Stimulated activated CD8-positive, alpha-beta memory T cell treated with anti-CD3 and anti-CD28 coated beads, Interleukin-12 subunit alpha, Interleukin-12 subunit beta, amount 100 ng/mL, for 4 hours (primary cell): ENCODE results near the gene FBXO3.
A peak's percentile ranks its signal among the peaks of the same experiment; 100 is the strongest.
"Not testable (repeated sequence)": the region's sequence is repeated elsewhere in the genome, so short reads cannot be mapped to it uniquely, and the experiment has no call there.

Experiments used
- DNase-seq: peaks from one replicate; pipeline ENCODE4 v3.0.0-alpha.2; 2020; ENCODE audit warnings: low read depth

FBXO3 gene, protein sequence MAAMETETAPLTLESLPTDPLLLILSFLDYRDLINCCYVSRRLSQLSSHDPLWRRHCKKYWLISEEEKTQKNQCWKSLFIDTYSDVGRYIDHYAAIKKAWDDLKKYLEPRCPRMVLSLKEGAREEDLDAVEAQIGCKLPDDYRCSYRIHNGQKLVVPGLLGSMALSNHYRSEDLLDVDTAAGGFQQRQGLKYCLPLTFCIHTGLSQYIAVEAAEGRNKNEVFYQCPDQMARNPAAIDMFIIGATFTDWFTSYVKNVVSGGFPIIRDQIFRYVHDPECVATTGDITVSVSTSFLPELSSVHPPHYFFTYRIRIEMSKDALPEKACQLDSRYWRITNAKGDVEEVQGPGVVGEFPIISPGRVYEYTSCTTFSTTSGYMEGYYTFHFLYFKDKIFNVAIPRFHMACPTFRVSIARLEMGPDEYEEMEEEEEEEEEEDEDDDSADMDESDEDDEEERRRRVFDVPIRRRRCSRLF

DNA sequence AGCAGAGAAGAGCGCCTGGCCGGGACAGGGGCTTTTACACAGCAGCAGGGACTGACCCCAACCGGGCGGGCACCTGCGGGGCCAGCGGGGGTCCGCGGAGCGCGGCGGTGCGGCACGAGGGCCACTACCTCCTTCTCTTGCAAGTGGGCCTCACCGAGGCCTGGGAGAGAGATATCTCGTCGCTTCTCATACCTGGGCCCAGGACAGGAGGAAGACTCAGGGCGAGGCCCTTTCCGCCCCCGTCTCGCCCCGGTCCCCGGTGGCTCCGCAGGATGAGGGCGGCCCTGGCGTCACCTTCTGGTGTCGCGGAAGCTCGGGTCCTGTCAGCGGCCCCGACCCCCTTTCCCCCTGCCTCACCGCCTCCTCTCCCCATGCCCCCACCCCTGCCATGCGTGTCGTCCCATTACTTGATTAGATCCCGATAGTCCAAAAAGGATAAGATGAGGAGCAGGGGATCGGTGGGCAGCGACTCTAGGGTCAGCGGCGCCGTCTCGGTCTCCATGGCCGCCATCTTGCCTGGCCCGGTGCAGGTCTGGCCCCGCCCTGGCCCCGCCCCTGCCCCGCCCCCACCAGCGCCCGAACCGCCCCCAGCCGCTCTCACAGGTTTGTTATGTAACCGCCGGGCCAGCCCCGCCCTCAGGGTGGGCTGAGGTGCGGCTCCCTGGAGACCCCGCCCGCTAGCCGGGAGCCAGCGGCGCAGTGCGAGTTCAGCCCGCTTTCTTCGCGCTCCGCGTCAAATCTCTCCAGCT is at the start of gene FBXO3:
FBXO3 (minus strand) TSS at position 534 of the 749 bp plus-strand sequence; CDS start at position 511, 23 bp downstream.
- DNase-seq = peak; percentile 79

DNA sequence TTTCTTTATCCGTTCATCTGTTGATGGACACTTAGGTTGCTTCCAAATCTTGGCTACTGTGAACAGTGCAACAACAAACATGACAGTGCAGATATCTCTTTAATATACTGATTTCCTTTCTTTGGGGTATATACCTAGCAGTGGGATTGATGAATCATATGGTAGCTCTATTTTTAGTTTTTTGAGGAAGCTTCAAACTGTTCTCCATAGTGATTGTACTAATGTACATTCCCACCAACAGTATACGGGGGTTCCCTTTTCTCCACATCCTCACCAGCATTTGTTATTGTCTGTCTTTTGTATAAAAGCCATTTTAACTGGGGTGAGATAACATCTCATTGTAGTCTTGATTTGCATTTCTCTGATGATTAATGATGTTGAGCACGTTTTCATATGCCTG is 48.7 kb upstream of the FBXO3 start:
- not testable (repeated sequence) for DNase-seq

DNA sequence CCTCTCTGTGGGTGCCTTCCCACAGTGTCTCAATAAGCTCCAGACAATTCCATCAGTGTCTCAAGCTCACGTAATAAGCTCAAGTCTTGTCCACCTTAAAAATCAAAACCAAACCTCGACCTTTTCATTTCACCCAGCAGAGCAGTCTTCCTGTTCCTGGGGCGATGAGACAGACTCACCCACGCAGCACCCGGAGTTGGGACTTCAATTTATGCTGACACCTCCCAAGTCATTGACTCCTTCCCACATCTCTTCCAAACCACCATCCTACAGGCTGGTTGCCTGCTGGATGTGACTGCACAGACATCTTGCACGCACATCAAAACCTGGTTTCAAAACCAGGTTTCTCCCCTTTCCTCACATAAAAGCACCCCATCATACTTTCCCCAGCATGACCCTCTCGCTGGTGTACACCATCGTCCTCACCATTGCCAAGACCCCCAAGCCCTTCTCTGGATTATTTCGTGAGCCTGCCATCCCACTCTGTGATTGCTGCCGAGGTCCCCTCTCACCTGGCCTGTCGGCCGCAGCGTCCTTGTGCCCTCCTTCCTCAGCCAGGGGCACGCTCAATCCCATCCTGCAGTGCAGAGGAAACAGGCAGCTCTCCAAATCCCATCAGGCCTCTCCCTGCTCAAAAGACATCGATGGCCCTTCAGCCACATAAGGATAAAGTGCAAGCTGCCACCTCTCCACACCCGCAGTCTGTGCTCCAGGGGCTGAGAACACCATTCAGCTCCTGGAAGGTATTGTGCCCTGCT is 45.1 kb upstream of the FBXO3 start:
- no peak for DNase-seq

DNA sequence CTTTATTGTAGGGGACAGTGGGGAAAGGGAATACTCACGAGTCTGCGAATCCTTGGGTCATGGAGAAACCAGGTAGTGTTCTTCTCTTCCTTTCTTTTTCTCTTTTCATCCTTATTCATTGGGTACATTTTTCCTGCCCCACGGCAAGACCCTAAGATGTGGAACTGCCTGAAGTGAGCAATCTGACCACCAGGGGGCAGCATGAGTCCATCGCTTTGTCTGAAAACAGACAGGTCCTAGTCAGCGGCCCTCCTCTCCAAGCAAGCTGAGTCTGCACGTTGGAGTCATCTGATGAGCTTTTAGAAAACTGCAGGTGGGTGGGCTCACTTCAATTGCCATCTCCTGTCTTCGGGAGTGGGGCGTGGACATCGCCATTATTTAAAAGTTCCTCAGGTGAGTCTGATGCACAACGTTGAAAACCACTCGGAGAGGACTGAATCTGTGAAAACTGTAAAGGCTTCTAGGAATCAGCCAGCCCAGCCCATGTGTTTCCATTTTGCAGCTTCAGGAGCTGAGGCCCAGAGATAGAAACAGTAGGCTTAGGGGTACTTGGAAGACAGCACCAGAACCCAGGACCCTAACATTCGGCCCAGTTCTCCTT is 34.0 kb upstream of the FBXO3 start:
- peak; percentile 65 for DNase-seq

DNA sequence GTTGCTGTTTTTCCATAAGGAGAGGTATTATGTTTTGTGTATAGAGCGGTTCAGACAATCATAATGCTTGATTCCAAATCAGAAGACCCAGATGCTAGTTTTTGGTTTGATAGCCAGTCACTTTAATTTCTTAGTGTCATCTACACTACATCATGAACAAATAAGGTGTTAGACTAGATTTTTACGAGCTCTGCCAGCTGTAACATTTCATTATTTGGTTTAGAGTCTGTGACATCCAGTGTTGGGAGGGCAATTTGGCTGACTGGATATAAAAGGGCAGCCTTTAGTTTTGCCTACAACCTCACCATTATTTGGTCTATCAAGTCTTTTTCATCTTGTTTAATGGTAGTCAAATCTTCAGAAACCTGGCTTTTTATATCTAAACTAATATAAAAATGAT is 30.2 kb upstream of the FBXO3 start:
- DNase-seq = no peak

DNA sequence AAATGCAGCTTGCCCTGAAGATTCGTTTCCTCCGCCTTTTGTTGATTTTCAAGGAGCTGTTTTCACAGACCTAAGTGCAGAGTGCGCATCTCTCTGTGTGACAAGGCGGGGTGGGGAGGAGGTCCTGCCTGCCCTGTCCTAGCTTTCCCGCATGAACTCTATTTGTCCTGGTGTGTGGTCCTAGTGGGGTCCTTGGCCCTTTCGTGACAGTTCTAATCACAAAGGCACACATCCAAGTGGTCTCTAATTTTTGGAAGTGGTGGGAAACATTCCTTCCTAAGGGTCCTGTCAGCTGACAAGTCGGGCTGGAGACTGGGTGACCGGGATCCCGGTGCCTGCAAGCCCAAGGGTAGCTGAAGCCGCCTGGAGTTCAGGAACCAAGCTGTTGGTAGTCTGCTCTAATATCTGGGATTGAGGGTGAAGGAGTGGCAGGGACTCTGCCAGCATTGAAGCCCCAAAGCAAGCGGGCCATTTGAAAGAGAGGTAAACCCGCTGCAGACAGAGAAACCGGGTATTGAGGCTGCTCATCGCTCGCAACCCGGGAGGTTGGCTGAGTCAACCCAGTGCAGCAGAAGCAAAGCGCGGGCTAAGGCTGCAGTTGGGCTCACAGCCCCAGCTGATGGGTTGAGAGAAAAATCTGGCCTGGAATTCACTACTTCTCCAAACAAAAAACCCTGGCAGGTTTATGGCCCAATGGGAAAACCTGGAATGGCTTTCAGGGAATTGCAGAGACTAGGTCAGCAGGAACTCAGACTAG is 28.1 kb upstream of the FBXO3 start:
- no peak for DNase-seq

DNA sequence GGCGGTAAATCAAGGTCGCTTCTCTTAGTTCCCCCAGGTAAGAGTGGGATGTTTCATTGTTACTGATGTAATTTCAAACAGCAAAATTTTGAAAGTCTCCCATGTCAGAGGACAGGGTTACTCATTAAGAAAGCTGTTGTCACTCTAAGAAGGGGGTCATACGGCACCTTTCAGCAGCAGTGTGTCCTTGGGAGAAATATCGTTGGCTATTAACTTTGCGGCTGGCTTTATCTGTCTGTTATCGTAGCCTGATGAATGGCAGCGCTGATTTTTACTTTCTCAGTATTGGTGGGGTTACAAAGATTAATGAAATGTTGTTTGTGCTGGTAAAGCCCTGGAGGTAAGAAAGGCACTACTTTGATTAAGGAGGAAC is 27.5 kb upstream of the FBXO3 start:
- no peak for DNase-seq

DNA sequence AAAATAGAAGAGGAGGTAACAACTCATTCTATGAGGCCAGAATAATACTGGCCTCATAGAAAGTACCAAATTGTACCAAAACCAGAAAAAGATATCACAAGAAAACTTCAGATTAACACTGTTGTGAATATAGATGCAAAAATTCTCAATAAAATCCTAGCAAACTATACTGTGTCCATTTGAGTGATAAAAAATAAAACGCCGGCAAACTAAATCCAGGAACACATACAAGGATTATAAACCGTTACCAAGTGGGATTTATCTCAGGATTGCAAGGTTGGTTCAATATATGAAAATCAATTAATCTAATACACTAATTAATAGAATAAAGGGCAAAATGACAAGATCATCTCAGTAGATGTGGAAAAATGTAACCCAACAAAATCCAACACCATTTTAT is 23.6 kb upstream of the FBXO3 start:
- DNase-seq = no peak

DNA sequence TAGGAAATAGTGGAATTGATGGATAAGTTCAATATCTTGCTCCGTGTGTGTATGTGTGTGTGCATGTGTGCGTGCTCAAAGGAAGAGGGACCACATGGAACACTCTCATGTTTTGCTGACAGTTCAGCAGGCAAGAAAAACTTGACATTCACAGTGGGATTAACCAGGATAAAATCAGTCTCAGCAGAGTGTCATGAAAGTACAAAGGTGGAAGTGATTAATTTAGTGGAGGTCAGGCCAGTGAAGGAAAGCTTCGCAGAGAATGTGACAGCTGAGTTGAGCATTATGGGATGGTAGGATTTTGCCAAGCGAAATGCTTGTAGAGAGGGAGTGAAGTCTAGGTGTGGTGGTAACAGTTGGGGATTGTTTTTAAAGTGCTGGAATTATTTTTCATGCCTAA is 15.7 kb upstream of the FBXO3 start:
- DNase-seq = no peak

DNA sequence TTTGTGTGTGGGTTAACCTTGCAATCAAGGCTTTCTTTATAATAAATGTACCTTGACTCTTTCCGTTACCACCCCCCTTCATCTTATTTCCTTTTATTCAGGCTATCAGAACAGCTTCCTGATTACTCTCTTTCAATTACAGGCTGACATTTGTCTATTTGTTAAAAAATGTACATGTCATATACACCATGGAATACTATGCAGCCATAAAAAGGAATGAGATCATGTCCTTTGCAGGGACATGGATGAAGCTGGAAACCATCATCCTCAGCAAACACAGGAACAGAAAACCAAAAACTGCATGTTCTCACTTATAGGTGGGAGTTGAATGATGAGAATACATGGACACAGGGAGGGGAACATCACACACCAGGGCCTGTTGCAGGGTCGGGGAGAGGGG is 13.8 kb upstream of the FBXO3 start:
- not testable (repeated sequence) for DNase-seq

DNA sequence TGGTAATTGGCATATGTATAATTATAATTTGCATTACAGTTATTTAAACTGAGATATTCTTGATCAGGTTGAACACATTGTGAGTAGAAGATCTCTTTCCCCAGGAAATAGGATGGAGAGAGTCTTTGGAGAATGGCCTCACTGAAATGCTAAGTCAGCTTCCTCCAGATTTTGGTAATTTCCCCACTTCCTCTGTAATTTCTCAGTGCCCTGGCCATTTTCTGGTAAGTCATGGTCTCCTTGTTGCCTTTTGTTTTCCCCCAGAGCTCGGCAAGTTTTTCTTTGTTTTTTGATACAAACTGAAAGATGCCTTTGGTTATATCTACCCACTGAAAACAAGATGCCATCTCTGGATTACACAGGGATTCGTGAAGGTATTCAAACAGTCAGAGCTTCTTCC is 12.8 kb upstream of the FBXO3 start:
- no peak for DNase-seq

DNA sequence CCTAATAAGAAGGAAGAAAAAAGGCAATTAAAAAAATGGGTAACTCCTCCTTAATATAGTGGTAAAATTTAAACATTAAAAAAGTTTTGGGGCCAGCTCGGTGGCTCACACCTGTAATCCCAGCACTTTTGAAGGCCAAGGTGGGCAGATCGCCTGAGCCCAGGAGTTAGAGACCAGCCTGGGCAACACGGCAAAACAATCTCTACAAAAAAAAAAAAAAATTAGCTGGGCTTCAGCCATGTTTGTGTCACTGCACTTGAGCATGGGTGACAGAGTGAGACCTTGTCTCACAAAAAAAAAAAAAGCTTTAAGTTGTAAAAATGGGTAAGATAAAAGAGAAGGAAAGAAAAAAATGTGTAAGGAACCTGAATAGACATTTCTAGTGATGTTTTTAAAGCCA is 11.3 kb upstream of the FBXO3 start:
- no peak for DNase-seq

DNA sequence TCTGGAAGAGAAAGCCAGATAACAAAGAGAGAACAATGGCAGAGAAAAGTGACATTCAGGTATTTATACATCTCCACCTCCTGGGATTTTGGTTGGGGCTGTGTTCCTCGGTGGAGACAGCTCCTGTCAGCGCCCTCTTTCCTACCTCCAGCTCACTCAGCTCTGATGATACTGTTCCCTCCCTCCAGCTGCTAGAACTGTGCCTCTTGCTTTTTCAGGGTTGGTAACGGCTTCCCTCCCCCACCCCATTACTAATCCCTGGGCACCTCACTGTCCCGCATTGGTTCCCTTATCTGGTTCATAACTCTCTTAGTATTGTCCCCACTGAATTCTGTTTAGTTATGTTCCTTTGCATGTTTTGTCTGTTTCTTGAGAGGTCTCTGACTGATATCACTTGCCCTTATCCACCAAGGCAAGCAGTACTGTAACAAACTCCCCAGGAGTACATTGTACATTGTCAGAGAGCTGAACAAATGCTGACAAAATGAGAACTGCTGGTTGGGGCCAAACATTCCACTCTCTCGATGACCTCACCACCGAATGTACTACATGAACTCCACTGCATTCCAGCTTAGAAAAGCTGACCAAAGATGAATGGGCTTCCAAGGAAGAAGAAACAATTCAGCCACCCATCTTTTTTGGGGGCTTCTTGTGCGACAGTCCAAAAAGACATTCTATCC is 5.7 kb upstream of the FBXO3 start:
- no peak for DNase-seq

DNA sequence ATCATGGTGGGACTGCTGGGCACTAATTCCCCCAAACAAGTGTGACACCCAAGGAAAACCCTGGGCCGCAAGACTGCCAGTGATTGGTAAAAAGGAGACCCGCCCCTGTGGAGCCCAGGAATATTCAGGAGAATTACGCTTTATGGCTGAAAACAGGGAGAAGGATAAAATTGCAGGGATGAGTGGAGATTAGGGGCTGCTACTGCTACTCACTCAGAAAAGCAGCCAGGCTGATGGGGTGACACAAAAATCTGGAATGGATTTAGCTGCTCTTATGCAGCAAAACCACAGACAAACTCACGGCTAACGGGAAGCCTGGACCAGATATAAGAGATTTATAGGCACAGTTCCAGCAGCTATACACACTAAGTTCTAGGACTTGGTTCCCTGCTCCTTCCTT is 4.4 kb upstream of the FBXO3 start:
- no peak for DNase-seq

DNA sequence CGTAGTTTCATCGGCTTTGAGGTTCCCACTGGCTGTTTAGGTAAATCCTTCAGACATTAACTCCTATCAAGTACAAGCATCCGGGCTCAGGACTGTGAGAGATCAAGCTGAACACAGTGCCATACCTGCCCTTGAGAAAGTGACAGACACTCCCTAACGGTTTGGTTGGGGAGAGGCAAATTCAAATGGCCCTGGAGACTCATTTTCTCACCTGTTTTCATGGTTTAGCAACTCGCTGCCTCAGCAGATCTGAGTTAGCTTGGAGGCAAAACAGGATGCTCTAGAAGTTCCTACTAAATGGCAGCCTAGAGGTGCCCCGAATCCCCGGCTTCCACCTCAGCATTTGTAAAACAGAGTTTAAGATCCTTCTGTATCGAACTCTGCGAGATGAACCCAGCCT is 3.6 kb upstream of the FBXO3 start:
- no peak for DNase-seq

DNA sequence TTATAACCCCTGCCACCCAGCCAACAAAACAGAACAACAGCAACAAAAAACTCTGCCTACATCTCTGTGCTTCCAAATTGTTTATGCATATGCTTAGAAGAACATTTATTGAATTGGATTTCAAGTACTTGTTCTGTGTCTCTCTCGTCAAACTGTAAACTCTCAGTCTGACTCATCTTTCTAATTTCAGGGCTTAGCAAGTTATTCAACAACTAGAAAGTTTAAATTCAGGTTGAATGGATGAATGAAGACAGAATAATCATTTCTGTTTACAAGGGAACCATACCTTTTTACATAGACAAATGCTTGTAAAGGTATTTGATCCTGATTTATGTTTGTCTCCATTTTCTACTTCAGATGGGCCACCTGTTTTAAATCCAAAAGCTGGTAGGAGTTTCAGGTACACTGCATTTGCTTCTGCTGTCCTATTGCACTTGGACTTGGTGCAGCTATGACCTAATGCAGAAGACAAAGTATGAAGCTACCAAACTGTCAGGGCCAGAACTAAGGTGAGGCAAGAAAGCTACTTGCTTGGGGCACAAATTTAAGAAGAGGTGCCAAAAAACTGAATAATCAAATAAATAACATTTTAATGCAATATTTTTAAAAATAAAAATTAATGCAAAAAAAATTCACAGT is 1.6 kb upstream of the FBXO3 start:
- DNase-seq = no peak

DNA sequence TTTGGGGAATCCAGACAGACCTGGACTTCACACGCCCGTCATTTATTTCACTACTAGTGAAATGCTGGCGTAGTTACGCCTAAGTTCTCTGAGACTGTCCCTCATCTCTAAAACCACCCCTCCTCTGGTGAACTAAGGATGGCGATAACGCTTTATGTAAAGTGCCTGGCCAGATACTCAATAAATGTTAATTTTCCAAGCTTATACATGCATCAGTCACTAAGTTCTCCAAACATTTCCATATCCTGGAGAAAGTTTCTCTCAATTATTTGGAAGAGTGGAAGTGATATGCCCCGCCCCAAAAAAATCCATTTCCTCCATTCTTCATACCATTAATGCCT is 1.1 kb upstream of the FBXO3 start:
- DNase-seq = no peak

DNA sequence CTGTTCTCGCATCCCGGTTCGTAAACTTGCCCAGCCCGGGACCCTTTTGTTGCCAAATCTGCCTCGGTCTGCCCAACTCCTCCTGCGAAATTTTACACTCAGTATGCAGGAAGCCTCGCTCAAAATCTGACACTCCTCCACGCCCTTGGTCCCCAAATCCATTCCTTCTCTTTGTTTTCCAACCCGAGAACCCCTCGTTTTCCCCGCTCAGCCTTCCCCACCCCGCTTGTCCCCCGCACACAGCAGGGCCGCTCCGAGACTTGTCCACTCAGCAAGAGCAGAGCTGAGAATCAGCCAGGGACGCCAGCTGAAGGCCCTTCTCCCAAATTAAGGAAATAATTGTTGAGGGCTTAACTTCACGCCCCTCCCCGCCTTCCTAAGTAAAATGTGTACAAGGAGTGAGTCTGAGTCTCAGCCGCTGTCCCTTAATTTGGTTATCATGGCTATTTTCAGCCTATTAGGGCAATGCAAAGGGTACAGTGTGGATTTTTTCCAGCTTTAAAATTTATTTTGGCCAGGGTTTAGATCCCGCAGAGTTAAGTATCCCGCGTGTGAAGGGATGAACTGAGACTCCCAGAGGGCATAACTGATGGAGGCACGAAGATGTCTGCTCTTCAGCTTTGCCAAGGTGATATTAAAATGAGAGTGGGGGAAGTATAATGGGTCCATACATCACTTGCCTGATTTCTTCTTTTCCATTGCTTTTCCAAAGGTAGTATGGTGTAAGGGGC is 581 bp upstream of the FBXO3 start:
- DNase-seq = no peak

DNA sequence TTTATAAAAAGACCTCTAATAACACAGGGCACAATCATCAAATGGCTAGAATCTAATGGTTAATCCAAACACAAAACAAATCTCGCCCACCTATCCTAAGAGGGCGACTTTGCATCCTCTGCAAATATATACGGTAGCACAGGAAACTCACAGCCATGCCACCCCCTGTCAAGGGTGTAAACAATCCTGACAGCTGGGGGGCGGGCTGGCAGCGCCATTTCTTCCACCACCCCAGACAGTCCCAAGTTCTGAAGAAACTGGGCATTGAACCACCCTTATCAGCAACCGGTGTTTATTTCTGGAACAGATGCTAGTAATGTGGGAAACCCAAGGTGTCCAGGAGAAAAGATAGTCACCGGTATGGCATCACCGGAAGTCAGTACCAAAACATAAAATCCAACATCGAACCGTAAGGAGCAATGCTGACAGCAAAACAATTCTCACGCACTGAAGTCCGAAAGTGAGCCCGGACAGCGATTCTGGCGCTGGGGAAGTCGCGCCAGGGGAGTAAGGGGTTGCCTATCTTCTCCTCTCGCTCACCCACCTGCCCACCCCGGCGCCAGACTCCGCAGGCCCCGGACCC is 825 bp downstream of the FBXO3 start:
- no peak for DNase-seq

DNA sequence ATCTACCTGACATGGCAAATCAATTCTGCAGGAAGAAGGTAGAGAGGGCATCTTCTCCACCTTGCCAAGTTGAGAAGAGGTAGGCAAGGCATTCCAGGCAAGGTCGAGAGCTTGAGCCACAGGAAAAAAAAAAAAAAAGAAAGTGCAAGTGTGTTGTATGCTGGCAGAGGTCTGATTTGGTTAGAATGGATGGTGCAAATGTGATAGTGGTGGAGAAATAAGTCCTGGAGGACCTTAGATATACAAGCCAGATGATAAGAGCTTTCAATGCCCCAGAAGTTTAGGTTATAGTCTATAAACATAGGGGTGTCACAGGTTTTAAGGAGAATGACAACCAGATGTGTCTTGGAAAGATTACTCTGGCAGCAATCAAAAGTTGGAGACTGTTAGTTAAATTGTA is 1.4 kb downstream of the FBXO3 start:
- DNase-seq = no peak
